ENCODE data around the gene THBS3.
"Not testable (repeated sequence)": the region's sequence is repeated elsewhere in the genome, so short reads cannot be mapped to it uniquely, and the experiment has no call there.

DNA sequence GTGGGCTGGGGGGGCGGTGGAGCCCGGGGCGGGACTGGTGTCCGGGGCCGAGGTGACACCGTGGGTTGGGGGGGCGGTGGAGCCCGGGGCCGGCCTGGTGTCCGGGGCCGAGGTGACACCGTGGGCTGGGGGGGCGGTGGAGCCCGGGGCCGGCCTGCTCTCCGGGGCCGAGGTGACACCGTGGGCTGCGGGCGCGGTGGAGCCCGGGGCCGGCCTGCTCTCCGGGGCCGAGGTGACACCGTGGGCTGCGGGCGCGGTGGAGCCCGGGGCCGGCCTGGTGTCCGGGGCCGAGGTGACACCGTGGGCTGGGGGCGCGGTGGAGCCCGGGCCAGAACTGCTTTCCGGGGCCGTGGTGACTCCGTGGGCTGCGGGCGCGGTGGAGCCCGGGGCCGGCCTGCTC is 17.8 kb downstream of the THBS3 start:
- TF ChIP-seq, protein P1, sequence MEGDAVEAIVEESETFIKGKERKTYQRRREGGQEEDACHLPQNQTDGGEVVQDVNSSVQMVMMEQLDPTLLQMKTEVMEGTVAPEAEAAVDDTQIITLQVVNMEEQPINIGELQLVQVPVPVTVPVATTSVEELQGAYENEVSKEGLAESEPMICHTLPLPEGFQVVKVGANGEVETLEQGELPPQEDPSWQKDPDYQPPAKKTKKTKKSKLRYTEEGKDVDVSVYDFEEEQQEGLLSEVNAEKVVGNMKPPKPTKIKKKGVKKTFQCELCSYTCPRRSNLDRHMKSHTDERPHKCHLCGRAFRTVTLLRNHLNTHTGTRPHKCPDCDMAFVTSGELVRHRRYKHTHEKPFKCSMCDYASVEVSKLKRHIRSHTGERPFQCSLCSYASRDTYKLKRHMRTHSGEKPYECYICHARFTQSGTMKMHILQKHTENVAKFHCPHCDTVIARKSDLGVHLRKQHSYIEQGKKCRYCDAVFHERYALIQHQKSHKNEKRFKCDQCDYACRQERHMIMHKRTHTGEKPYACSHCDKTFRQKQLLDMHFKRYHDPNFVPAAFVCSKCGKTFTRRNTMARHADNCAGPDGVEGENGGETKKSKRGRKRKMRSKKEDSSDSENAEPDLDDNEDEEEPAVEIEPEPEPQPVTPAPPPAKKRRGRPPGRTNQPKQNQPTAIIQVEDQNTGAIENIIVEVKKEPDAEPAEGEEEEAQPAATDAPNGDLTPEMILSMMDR (IDR thresholded peaks at IDR 0.05; ENCODE audit: poor library complexity, severe bottlenecking): not testable (repeated sequence)
- TF ChIP-seq, protein P2, sequence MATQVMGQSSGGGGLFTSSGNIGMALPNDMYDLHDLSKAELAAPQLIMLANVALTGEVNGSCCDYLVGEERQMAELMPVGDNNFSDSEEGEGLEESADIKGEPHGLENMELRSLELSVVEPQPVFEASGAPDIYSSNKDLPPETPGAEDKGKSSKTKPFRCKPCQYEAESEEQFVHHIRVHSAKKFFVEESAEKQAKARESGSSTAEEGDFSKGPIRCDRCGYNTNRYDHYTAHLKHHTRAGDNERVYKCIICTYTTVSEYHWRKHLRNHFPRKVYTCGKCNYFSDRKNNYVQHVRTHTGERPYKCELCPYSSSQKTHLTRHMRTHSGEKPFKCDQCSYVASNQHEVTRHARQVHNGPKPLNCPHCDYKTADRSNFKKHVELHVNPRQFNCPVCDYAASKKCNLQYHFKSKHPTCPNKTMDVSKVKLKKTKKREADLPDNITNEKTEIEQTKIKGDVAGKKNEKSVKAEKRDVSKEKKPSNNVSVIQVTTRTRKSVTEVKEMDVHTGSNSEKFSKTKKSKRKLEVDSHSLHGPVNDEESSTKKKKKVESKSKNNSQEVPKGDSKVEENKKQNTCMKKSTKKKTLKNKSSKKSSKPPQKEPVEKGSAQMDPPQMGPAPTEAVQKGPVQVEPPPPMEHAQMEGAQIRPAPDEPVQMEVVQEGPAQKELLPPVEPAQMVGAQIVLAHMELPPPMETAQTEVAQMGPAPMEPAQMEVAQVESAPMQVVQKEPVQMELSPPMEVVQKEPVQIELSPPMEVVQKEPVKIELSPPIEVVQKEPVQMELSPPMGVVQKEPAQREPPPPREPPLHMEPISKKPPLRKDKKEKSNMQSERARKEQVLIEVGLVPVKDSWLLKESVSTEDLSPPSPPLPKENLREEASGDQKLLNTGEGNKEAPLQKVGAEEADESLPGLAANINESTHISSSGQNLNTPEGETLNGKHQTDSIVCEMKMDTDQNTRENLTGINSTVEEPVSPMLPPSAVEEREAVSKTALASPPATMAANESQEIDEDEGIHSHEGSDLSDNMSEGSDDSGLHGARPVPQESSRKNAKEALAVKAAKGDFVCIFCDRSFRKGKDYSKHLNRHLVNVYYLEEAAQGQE (IDR thresholded peaks at IDR 0.05; ENCODE audit: borderline replicate concordance): not testable (repeated sequence)
- not testable (repeated sequence) for TF ChIP-seq RAD21 (conservative IDR thresholded peaks at IDR 0.05); POLR2AphosphoS5 (IDR thresholded peaks at IDR 0.05)

Data from neural cell (in vitro differentiated cells).